ENCODE data around the gene RPL22L1. TPM values are rescaled to one million over a fixed set of nuclear protein-coding genes. Genes with fewer than 3 reads are reported as not detected.

RPL22L1 gene
- polyA plus RNA-seq, 1 donor (not counting 4 experiments of a cell fraction or from before 2014, with no cell fraction given): 277 TPM

- TF ChIP-seq CTCF (optimal IDR thresholded peaks at IDR 0.05 in 1 of 3, IDR thresholded peaks at IDR 0.05 in 1 of 3, conservative IDR thresholded peaks at IDR 0.05 in 1 of 3; ENCODE audit: extremely low read depth in 1 of 3, insufficient read depth in 2 of 3, low read length in 3 of 3) (no peak), EZH2 (IDR thresholded peaks at IDR 0.05; ENCODE audit: low read length) (no peak)
- H3K9ac ChIP-seq (ENCODE audit: control insufficient read depth, extremely low read depth, insufficient read depth, low read length): no peak overlapping the region
- DNase-seq (ENCODE audit: low read depth, low spot score) (no peak), FAIRE-seq (no peak)
- no peak overlapping the region for H3K4me3 ChIP-seq (ENCODE audit: control insufficient read depth in 2 of 3, extremely low read depth in 1 of 3, insufficient read depth in 2 of 3, low read depth in 1 of 3, low read length in 3 of 3)
- H3K27me3 ChIP-seq (ENCODE audit: control insufficient read depth, extremely low read depth, insufficient read depth, low read length): no peaks in the 10 kb centered on the region
- peaks cover under 1% of the 10 kb centered on the region for H3K4me1 ChIP-seq (ENCODE audit: control insufficient read depth, extremely low read depth, insufficient read depth, low read length)
- H3K9me1 ChIP-seq (ENCODE audit: control insufficient read depth, extremely low read depth, insufficient read depth, low read length): peaks cover 3% of the 10 kb centered on the region
- H3K36me3 ChIP-seq (ENCODE audit: control insufficient read depth in 2 of 2, extremely low read depth in 1 of 2, insufficient read depth in 2 of 2, low read length in 2 of 2): peaks cover 9 to 13% of the 10 kb centered on the region in 2 experiments
- dilution Hi-C loops (cut with MboI; ENCODE audit: extremely low pct_ligation_motif_present, low sequenced_read_pairs): no loop called here
- H3K79me2 ChIP-seq (ENCODE audit: control insufficient read depth, insufficient read depth, low read length): no peaks in the 10 kb centered on the region
- H3K9me3 ChIP-seq (ENCODE audit: control insufficient read depth, low read depth, low read length): no peaks in the 10 kb centered on the region
- H3K4me2 ChIP-seq (ENCODE audit: control insufficient read depth, extremely low read depth, insufficient read depth, low read depth, low read length): no peak overlapping the region
- peaks cover 7% of the 10 kb centered on the region for H4K20me1 ChIP-seq (ENCODE audit: control insufficient read depth, extremely low read depth, insufficient read depth, low read length)
- H3K27ac ChIP-seq (ENCODE audit: control insufficient read depth, insufficient read depth, low read length): no peak overlapping the region
- no peak overlapping the region for H2AFZ ChIP-seq (ENCODE audit: control insufficient read depth, low read length)
These were observed 7.2 kb downstream of the RPL22L1 start for GRCh38 chr3:170862618-170863374.

DNA sequence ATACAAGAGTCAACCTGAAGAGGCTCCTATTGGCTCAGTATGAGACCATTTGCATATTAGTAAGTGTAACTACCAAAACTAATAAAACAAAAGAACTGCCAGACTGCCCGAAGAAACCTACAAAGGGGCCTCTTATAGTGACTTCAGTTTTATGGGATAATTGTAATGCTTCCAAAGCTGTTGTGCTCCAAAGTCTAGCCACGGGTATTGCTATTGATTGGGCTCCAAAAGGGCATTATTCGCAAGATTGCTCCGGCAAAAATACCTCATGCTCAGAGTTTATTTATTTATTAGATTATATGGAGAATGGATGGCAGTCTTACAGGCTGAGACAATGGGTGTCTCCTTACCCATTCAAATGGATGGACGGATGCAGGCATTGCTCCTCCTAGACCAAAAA is 11.4 kb downstream of the RPL22L1 start:
- no peaks in the 10 kb centered on the region for H3K9me1 ChIP-seq (ENCODE audit: control insufficient read depth, extremely low read depth, insufficient read depth, low read length)
- H2AFZ ChIP-seq (ENCODE audit: control insufficient read depth, low read length): no peak overlapping the region
- no peak overlapping the region for H3K4me3 ChIP-seq (ENCODE audit: control insufficient read depth in 2 of 3, extremely low read depth in 1 of 3, insufficient read depth in 2 of 3, low read depth in 1 of 3, low read length in 3 of 3)
- no peaks in the 10 kb centered on the region for H3K9me3 ChIP-seq (ENCODE audit: control insufficient read depth, low read depth, low read length)
- no peak overlapping the region for H3K27ac ChIP-seq (ENCODE audit: control insufficient read depth, insufficient read depth, low read length)
- no peaks in the 10 kb centered on the region for H4K20me1 ChIP-seq (ENCODE audit: control insufficient read depth, extremely low read depth, insufficient read depth, low read length)
- H3K79me2 ChIP-seq (ENCODE audit: control insufficient read depth, insufficient read depth, low read length): no peaks in the 10 kb centered on the region
- no peak overlapping the region for H3K9ac ChIP-seq (ENCODE audit: control insufficient read depth, extremely low read depth, insufficient read depth, low read length)
- H3K4me1 ChIP-seq (ENCODE audit: control insufficient read depth, extremely low read depth, insufficient read depth, low read length): no peaks in the 10 kb centered on the region
- dilution Hi-C loops (cut with MboI; ENCODE audit: extremely low pct_ligation_motif_present, low sequenced_read_pairs): loop anchor here (10.0 kb wide), 1 partner anchor 434 kb away; no protein-coding TSS in a partner anchor
- no peak for FAIRE-seq
- TF ChIP-seq EZH2 (IDR thresholded peaks at IDR 0.05; ENCODE audit: low read length) (no peak), CTCF (optimal IDR thresholded peaks at IDR 0.05 in 1 of 3, IDR thresholded peaks at IDR 0.05 in 1 of 3, conservative IDR thresholded peaks at IDR 0.05 in 1 of 3; ENCODE audit: extremely low read depth in 1 of 3, insufficient read depth in 2 of 3, low read length in 3 of 3) (no peak)
- H3K27me3 ChIP-seq (ENCODE audit: control insufficient read depth, extremely low read depth, insufficient read depth, low read length): no peaks in the 10 kb centered on the region
- no peak for DNase-seq (ENCODE audit: low read depth, low spot score)
- no peak overlapping the region for H3K4me2 ChIP-seq (ENCODE audit: control insufficient read depth, extremely low read depth, insufficient read depth, low read depth, low read length)
- H3K36me3 ChIP-seq (ENCODE audit: control insufficient read depth in 2 of 2, extremely low read depth in 1 of 2, insufficient read depth in 2 of 2, low read length in 2 of 2): no peaks in the 10 kb centered on the region
